HG03432 (cell line): ENCODE data around the gene DUS4L.
"Not testable (repeated sequence)": the region's sequence is repeated elsewhere in the genome, so short reads cannot be mapped to it uniquely, and the experiment has no call there.

ENCODE experiments used
- ATAC-seq: cut with Tn5 transposase; IDR thresholded peaks from one replicate; pipeline ENCODE4 v1.9.1; 2021; ENCODE audit warnings: mild to moderate bottlenecking, moderate library complexity; ENCODE audit not compliant: unreplicated experiment

DUS4L gene

DNA sequence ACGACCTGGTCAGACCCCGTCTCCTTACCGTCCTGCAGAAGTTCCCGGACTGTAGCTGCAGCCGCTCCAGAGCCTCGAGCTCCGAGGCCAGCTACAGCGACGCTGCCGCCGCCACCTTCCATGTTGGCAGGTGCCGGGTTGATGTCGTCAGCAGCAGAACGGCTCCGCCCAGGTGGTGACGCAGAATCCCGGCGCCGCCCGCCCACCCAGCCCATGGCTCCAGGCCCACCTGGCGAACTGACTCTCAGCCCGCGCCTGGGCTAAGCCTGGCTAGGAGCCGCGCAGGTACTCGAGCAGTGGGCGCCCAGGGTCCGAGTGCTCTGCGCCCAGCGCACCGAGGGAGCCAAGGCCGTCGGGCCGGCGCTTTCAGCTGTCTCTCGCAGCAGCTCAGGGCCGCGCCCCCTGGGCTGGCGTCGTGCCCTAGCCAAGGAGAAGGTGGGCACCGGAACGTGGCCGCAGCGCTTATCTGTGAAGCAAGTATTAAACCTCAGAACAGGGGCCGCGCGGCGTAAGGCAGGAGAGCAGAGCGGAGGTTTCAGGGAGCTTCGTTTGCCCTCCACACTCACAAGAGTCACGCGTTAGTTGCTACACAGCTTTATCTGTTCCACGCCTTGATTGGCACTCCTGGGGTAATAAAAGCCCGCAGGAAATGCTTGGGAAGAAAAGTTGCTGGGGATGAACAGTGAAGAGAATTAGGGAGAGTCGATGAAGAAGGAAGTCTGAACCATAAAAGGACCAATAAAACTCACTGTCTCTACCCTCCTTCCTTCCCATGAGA lies at the start of gene DUS4L, which contains the start of gene COG5:
Gene DUS4L, plus strand, starts transcription at position 197 of the 778 bp plus-strand sequence. CDS start 3,100 bp downstream, outside the sequence.
Gene COG5, minus strand, starts transcription at position 146 of the 778 bp plus-strand sequence. Its CDS starts 24 bp downstream, at position 122.
- peak; percentile 98 for ATAC-seq

DNA sequence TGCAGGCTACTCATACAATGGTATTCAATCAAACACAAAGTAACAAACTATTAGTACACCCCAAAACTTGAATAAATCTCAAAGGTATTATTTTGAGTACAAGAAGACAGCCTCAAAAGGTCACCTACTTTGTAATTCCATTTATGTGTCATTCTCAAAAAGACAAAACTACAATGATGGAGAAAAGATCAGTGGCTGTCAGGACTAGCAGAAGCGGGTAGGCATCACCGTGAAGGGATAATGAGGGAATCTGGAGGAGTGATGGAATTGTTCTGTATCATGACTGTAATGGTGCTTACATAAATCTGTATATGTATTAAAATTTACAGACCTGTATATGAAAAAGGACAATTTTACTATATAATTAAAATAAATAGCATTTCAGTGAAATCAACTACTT lies 37.1 kb upstream of the DUS4L start:
- no peak for ATAC-seq

DNA sequence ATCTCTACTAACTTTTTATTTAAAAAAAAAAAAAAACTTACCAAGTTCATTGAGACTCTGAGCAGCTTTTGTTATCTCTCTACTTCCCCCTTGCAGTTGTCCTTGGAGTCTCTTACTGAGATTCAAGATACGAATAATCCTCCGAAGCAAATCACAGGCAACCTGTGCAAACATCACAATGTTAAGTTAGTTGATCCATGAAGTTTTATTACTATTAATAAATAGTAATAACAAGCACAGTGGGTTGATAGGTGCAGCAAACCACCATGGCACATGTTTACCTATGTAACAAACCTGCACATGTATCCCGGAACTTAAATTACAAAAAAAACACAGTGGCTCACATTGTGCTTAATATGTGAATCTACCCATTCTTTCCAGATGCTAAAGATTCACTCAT lies 36.6 kb upstream of the DUS4L start:
- no peak for ATAC-seq

GRCh38 chr7:107528461-107528860 lies 35.3 kb upstream of the DUS4L start:
- ATAC-seq = no peak

DNA sequence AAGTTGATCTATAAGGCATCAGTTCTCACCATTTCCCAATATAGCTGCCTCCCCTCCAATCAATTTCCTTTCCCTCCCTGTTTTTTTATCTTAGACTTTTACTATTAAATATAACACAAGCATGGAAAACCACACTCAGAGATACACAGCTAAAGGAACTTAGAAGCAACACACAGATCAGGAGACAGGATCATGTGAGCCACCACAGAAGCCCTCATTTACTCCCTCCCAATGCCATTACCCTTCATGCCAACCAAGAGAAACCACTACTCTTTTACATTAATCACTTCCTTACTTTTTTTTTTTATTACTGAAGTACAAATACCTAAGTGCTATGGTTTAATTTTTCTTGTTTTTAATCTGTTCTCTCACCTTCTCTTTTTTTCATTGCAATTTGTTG lies 33.0 kb upstream of the DUS4L start:
- ATAC-seq = no peak

DNA sequence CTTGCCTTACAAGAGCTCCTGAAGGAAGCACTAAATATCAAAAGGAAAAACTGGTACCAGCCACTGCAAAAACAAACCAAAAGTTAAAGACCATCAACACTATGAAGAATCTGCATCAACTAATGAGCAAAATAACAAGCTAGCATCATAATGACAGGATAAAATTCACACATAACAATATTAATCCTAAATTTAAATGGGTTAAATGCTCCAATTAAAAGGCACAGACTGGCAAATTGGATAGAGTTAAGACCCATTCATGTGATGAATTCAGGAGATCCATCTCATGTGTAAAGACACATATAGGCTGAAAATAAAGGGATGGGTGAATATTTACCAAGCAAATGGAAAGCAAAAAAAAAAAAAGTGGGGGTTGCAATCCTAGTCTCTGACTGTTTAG lies 29.6 kb upstream of the DUS4L start:
- ATAC-seq = no peak

DNA sequence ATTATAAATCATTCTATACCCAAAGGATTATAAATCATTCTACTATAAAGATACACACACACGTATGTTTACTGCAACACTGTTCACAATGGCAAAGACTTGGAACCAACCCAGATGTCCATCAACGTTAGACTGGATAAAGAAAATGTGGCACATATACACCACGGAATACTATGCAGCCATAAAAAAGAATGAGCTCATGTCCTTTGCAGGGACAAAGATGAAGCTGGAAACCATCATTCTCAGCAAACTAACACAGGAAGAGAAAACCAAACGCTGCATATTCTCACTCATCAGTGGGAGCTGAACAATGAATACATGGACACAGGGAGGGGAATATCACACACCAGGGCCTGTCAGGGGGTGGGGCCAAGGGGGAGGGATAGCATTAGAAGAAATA lies 26.5 kb upstream of the DUS4L start:
- not testable (repeated sequence) for ATAC-seq

- ATAC-seq = no peak
Observed at GRCh38 chr7:107538001-107538400, 25.8 kb upstream of the DUS4L start.

GRCh38 chr7:107543338-107543993 lies 20.3 kb upstream of the DUS4L start:
- no peak for ATAC-seq

DNA sequence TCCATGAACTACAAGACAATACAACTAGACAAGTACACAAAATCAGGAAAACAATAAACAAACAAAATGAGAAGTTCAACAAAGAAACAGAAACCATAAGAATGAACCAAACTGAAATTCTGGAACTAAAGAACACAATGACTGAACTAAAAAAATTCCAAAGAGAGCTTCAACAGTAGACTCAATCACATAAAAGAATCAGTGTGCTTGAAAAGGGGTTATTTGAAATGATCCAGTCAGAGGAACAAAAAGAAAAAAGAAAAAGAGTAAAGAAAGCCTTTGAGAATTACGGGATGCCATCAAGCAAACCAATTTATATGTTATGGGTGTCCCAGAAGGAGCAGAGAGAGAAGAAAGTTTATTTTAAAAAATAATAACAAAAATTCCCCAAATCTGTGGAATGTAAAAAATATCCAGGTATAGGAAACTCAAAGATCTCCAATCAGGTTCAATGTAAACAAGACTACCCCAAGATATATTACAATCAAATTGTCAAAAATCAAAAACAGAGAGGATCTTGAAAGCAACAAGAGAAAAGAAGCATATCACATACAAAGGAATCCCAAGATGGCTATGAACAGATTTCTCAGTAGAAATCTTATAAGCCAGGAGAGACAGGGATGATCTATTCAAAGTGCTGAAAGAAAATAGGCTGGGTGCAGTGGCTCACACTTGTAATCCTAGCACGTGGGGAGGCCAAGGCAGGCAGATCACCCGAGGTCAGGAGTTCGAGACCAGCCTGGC lies 18.8 kb upstream of the DUS4L start:
- ATAC-seq = no peak

DNA sequence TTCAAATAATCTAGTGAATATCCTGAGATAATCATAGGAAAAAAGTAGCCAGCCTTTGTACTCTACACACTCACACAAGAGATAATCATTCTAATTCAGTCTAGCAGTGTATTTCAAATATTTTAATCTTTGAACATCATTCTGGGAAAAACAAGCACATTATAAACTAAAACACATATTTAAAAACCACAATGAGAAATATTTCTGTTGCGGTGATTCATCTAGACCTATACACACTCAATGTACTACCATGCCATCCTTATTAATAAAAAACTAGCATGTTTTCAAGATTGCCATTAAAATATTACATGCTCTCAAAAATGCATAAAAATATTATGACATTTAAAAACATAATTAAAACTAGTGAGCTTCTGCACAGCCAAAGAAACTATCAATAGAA lies 11.8 kb upstream of the DUS4L start:
- no peak for ATAC-seq

- no peak for ATAC-seq
Observed at GRCh38 chr7:107555893-107556292, 7.9 kb upstream of the DUS4L start.

GRCh38 chr7:107559864-107560263 lies 3.9 kb upstream of the DUS4L start:
- ATAC-seq = no peak

- no peak for ATAC-seq
Observed at GRCh38 chr7:107560898-107561516, 2.8 kb upstream of the DUS4L start.

- ATAC-seq = peak; percentile 69
Observed at GRCh38 chr7:107563081-107563774, 543 bp upstream of the DUS4L start.

DNA sequence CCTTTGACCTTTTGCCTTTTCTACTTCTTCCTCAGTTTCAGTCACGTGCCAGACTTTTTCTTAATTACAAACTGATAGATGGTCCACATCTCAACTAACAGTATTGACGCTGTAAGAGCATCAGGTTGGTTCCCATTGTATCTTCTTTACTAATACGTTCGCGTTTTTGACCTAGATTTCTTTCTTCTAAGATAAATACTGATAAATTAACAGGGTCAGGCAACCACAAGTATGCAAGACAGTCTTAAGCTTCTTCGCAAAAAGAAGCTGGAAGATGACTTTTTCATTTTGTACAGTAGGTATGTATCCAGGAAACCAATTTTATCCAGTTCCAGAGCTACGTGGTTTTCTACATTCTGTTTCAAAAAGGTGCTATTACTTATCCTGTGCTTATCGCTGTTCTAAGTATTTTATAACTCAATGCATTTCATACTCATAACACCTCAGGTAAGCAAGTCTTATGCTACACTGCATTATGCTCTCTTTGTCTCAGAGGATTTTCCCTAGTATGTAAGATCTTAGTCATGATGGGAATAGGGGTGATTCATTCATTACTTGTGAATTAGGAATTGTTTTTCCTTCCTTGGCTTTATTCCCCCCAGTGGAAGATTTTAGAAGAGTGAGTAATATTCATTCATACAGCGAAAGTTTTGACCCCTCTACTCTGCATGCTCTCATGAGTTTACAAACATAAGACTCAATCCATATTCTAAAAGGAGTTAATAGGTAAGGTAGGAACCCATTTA lies 955 bp downstream of the DUS4L start:
- ATAC-seq = peak; percentile 8

- no peak for ATAC-seq
Observed at GRCh38 chr7:107570298-107570697, 6.5 kb downstream of the DUS4L start.

DNA sequence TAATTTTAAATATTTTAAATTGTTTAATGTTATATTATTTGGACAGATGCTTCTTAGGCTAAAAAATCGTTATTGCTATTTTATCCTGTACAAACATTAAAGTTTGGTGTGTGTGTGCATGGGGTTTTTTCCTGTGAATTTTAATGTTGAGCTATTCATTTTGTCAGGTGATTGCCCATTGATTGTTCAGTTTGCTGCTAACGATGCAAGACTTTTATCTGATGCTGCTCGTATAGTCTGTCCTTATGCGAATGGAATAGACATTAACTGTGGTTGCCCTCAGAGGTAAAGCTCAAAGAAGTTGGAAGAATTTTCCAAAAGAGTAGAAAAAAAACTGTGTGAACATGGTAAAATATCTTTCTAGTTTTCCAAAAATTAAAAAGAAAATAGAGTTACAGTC lies 9.8 kb downstream of the DUS4L start:
- ATAC-seq = no peak

- no peak for ATAC-seq
Observed at GRCh38 chr7:107579554-107579884, 15.7 kb downstream of the DUS4L start.
